NOMO-1 (cell line): ENCODE data around the gene NR1D2.

Experiments used
- DNase-seq, 2 experiments: peaks; one replicate each; lab custom pipeline; 2025; ENCODE audit not compliant: unreplicated experiment in 2 of 2; lab: John Stamatoyannopoulos, UW

Gene NR1D2

GRCh38 chr3:23928524-23928923, 16.6 kb upstream of the NR1D2 start:
- peak; percentile 7 to 60 for DNase-seq

- DNase-seq = no peak
Measured at GRCh38 chr3:23931597-23931996, 13.5 kb upstream of the NR1D2 start.

GRCh38 chr3:23932571-23932970, 12.5 kb upstream of the NR1D2 start:
- no peak for DNase-seq

GRCh38 chr3:23934253-23934652, 10.8 kb upstream of the NR1D2 start:
- DNase-seq = no peak

- no peak for DNase-seq
Measured at GRCh38 chr3:23937296-23937695, 7.8 kb upstream of the NR1D2 start.

- no peak for DNase-seq
Measured at GRCh38 chr3:23938688-23939087, 6.4 kb upstream of the NR1D2 start.

GRCh38 chr3:23940775-23941174, 4.3 kb upstream of the NR1D2 start:
- DNase-seq = no peak

- DNase-seq = no peak
Measured at GRCh38 chr3:23941440-23941839, 3.6 kb upstream of the NR1D2 start.

GRCh38 chr3:23942546-23942945, 2.5 kb upstream of the NR1D2 start:
- DNase-seq = no peak

- peak in 1 of 2 experiments; percentile 10 for DNase-seq
Measured at GRCh38 chr3:23944007-23944783, 891 bp upstream of the NR1D2 start.

GRCh38 chr3:23945663-23945912, 502 bp downstream of the NR1D2 start:
- no peak for DNase-seq

GRCh38 chr3:23945913-23946687, 1.0 kb downstream of the NR1D2 start:
- peak; percentile 91 to 94 for DNase-seq

- DNase-seq = no peak
Measured at GRCh38 chr3:23948761-23949160, 3.7 kb downstream of the NR1D2 start.

- no peak for DNase-seq
Measured at GRCh38 chr3:23949784-23950183, 4.7 kb downstream of the NR1D2 start.

- peak in 1 of 2 experiments; percentile 43 for DNase-seq
Measured at GRCh38 chr3:23950293-23950692, 5.2 kb downstream of the NR1D2 start.

GRCh38 chr3:23952646-23953045, 7.6 kb downstream of the NR1D2 start:
- no peak for DNase-seq

GRCh38 chr3:23953523-23953922, 8.4 kb downstream of the NR1D2 start:
- no peak for DNase-seq

- DNase-seq = no peak
Measured at GRCh38 chr3:23954144-23954543, 9.1 kb downstream of the NR1D2 start.

- no peak for DNase-seq
Measured at GRCh38 chr3:23956701-23957100, 11.6 kb downstream of the NR1D2 start.

- no peak for DNase-seq
Measured at GRCh38 chr3:23959135-23959900, 14.2 kb downstream of the NR1D2 start.

- DNase-seq = no peak
Measured at GRCh38 chr3:23960649-23961048, 15.6 kb downstream of the NR1D2 start.

GRCh38 chr3:23961066-23961465, 16.0 kb downstream of the NR1D2 start:
- no peak for DNase-seq
